Neural cell (in vitro differentiated cells): ENCODE measurements around the gene MGAT5B. TPM values are rescaled to one million over a fixed set of nuclear protein-coding genes. Genes with fewer than 3 reads are reported as not detected.

Experiments
- H2AFZ ChIP-seq: fragments of 200-600, 300-800 bp; sonication (generic), shearing (Covaris generic); 2 replicates; pipeline ENCODE4 v1.6.0; 2014; ENCODE audit warnings: low read depth, mild to moderate bottlenecking, antibody characterized with exemption, low read length, moderate library complexity
- H3F3A ChIP-seq: fragments of 200-600 bp; shearing (Covaris generic); 2 replicates; pipeline ENCODE4 v1.6.1; 2016; ENCODE audit warnings: mild to moderate bottlenecking, moderate library complexity, mixed read lengths, antibody characterized with exemption, low read length; ENCODE audit not compliant: insufficient read depth, poor library complexity, severe bottlenecking
- H3K27ac ChIP-seq: fragments of 200-600, 300-800 bp; sonication (generic), shearing (Covaris generic); 2 replicates; pipeline ENCODE4 v1.5.1; 2014; ENCODE audit warnings: mild to moderate bottlenecking, low read length, moderate library complexity
- H3K27me3 ChIP-seq: fragments of 300-800, 200-600 bp; sonication (generic), shearing (Covaris generic); 2 replicates; pipeline ENCODE4 v1.6.0; 2014; ENCODE audit warnings: mild to moderate bottlenecking, low read depth, low read length, moderate library complexity; ENCODE audit not compliant: insufficient read depth
- H3K36me3 ChIP-seq: fragments of 300-800, 200-600 bp; sonication (generic), shearing (Covaris generic); 2 replicates; pipeline ENCODE4 v1.5.1; 2014; ENCODE audit warnings: mild to moderate bottlenecking, antibody characterized with exemption, low read length, moderate library complexity; ENCODE audit not compliant: insufficient read depth
- H3K4me2 ChIP-seq: fragments of 300-800, 200-600 bp; sonication (generic), shearing (Covaris generic); 2 replicates; pipeline ENCODE4 v1.6.0; 2014; ENCODE audit warnings: mild to moderate bottlenecking, low read length
- H3K4me3 ChIP-seq: fragments of 300-800, 200-600 bp; sonication (generic), shearing (Covaris generic); 2 replicates; pipeline ENCODE4 v1.5.1; 2014; ENCODE audit warnings: mild to moderate bottlenecking, low read length, moderate library complexity
- H3K79me2 ChIP-seq: fragments of 200-600 bp; shearing (Covaris generic); replicated peaks from 2 replicates; pipeline ENCODE4 v1.6.0; 2014; ENCODE audit warnings: mild to moderate bottlenecking, low read length, moderate library complexity; ENCODE audit not compliant: insufficient read depth
- H3K9ac ChIP-seq: fragments of 300-800, 200-600 bp; sonication (generic), shearing (Covaris generic); 2 replicates; pipeline ENCODE4 v1.6.1; 2016; ENCODE audit warnings: mild to moderate bottlenecking, low read length, mixed read lengths
- H3K9me2 ChIP-seq: fragments of 200-600 bp; shearing (Covaris generic); 2 replicates; pipeline ENCODE4 v1.6.1; 2016; ENCODE audit warnings: mild to moderate bottlenecking, low read length, mixed read lengths; ENCODE audit not compliant: insufficient read depth
- H3K9me3 ChIP-seq: fragments of 200-600, 300-800 bp; sonication (generic), shearing (Covaris generic); 2 replicates; pipeline ENCODE4 v1.6.1; 2016; ENCODE audit warnings: mild to moderate bottlenecking, mixed run types, low read length, moderate library complexity, mixed read lengths
- H4K20me1 ChIP-seq: fragments of 200-600 bp; shearing (Covaris generic); 2 replicates; pipeline ENCODE4 v1.6.1; 2016; ENCODE audit warnings: mild to moderate bottlenecking, mixed run types; ENCODE audit not compliant: insufficient read depth
- EP300 ChIP-seq: fragments of 450-650 bp; conservative IDR thresholded peaks from 2 replicates; pipeline ENCODE4 v1.6.1; 2014; ENCODE audit warnings: antibody characterized with exemption, mild to moderate bottlenecking, moderate library complexity; ENCODE audit not compliant: poor library complexity, severe bottlenecking
- EZH2 ChIP-seq: fragments of 200-600, 300-800 bp; shearing (Covaris generic), sonication (generic); IDR thresholded peaks from 2 replicates; pipeline ENCODE4 v1.6.1; 2014; ENCODE audit warnings: antibody characterized with exemption, low read length, borderline replicate concordance, mild to moderate bottlenecking; ENCODE audit not compliant: insufficient read depth, poor library complexity, severe bottlenecking
- MXI1 ChIP-seq: fragments of 450-650 bp; conservative IDR thresholded peaks from 2 replicates; pipeline ENCODE4 v1.6.1; 2014; ENCODE audit warnings: antibody characterized with exemption, mild to moderate bottlenecking; ENCODE audit not compliant: poor library complexity, severe bottlenecking
- POLR2AphosphoS5 ChIP-seq: IDR thresholded peaks from 2 replicates; pipeline ENCODE4 v1.6.1; 2012
- RAD21 ChIP-seq: fragments of 450-650 bp; conservative IDR thresholded peaks from 2 replicates; pipeline ENCODE4 v1.6.1; 2014; ENCODE audit warnings: antibody characterized with exemption, mild to moderate bottlenecking, moderate library complexity
- SMC3 ChIP-seq: fragments of 450-650 bp; conservative IDR thresholded peaks from 2 replicates; pipeline ENCODE4 v1.6.1; 2014; ENCODE audit warnings: antibody characterized with exemption, mild to moderate bottlenecking, moderate library complexity; ENCODE audit not compliant: poor library complexity
- TAF1 ChIP-seq: IDR thresholded peaks from 2 replicates; pipeline ENCODE4 v1.6.1; 2012; ENCODE audit warnings: low read depth
- polyA plus RNA-seq: library from polyadenylated mRNA; depleted of rRNA; stranded (reverse); fragments of >200 nt; gene quantifications from 2 replicates; pipeline ENCODE4 v1.2.3, GENCODE V29; 2014
- TF ChIP-seq, protein P1 (sequence below): IDR thresholded peaks from 2 replicates; pipeline ENCODE4 v1.6.1; 2012; ENCODE audit warnings: borderline replicate concordance
- TF ChIP-seq, protein P2 (sequence below): fragments of 450-650 bp; IDR thresholded peaks from 2 replicates; pipeline ENCODE4 v1.5.1; 2014; ENCODE audit warnings: antibody characterized with exemption, mild to moderate bottlenecking, moderate library complexity; ENCODE audit not compliant: poor library complexity, severe bottlenecking

Gene MGAT5B
- polyA plus RNA-seq, 1 donor from 2014 or later, result 8.8 TPM

DNA sequence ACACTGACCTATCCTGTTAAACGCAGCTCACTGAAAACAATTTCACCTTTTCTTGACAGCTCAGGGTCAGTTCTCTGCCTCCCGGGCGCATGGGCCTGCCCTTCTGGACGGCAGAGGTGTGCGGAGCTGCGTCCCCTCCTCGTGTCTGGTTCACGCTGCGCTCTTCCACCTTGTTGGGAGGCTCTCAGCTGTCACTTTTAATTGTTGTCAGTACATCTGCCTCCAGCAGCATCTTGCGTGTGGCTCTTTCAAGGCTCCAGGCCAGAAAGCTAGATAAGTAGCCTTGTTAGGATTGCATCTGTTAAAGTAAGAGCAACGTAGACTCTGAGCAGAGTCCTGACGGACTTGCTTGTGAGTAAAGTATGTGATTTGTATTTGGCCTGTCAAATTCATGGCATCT, 59.4 kb downstream of the MGAT5B start:
- Histone ChIP-seq H3K9me3 (no peaks in the 10 kb centered on the region), H3K4me2 (no peak overlapping the region), H3K9me2 (no peaks in the 10 kb centered on the region), H3K27ac (no peak overlapping the region), H3K27me3 (no peaks in the 10 kb centered on the region), H3K4me3 (no peak overlapping the region), H3K9ac (no peak overlapping the region), H4K20me1 (no peaks in the 10 kb centered on the region), H2AFZ (no peak overlapping the region), H3F3A (no peaks in the 10 kb centered on the region), H3K79me2 (no peaks in the 10 kb centered on the region), H3K36me3 (no peaks in the 10 kb centered on the region)
- no peak for TF ChIP-seq MXI1
- TF ChIP-seq EP300, result no peak
- no peak for TF ChIP-seq TAF1
- TF ChIP-seq, protein P1, sequence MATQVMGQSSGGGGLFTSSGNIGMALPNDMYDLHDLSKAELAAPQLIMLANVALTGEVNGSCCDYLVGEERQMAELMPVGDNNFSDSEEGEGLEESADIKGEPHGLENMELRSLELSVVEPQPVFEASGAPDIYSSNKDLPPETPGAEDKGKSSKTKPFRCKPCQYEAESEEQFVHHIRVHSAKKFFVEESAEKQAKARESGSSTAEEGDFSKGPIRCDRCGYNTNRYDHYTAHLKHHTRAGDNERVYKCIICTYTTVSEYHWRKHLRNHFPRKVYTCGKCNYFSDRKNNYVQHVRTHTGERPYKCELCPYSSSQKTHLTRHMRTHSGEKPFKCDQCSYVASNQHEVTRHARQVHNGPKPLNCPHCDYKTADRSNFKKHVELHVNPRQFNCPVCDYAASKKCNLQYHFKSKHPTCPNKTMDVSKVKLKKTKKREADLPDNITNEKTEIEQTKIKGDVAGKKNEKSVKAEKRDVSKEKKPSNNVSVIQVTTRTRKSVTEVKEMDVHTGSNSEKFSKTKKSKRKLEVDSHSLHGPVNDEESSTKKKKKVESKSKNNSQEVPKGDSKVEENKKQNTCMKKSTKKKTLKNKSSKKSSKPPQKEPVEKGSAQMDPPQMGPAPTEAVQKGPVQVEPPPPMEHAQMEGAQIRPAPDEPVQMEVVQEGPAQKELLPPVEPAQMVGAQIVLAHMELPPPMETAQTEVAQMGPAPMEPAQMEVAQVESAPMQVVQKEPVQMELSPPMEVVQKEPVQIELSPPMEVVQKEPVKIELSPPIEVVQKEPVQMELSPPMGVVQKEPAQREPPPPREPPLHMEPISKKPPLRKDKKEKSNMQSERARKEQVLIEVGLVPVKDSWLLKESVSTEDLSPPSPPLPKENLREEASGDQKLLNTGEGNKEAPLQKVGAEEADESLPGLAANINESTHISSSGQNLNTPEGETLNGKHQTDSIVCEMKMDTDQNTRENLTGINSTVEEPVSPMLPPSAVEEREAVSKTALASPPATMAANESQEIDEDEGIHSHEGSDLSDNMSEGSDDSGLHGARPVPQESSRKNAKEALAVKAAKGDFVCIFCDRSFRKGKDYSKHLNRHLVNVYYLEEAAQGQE, result no peak
- TF ChIP-seq, protein P2, sequence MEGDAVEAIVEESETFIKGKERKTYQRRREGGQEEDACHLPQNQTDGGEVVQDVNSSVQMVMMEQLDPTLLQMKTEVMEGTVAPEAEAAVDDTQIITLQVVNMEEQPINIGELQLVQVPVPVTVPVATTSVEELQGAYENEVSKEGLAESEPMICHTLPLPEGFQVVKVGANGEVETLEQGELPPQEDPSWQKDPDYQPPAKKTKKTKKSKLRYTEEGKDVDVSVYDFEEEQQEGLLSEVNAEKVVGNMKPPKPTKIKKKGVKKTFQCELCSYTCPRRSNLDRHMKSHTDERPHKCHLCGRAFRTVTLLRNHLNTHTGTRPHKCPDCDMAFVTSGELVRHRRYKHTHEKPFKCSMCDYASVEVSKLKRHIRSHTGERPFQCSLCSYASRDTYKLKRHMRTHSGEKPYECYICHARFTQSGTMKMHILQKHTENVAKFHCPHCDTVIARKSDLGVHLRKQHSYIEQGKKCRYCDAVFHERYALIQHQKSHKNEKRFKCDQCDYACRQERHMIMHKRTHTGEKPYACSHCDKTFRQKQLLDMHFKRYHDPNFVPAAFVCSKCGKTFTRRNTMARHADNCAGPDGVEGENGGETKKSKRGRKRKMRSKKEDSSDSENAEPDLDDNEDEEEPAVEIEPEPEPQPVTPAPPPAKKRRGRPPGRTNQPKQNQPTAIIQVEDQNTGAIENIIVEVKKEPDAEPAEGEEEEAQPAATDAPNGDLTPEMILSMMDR, result no peak
- no peak for TF ChIP-seq SMC3
- TF ChIP-seq POLR2AphosphoS5, result no peak
- TF ChIP-seq RAD21, result no peak
- TF ChIP-seq EZH2, result no peak

DNA sequence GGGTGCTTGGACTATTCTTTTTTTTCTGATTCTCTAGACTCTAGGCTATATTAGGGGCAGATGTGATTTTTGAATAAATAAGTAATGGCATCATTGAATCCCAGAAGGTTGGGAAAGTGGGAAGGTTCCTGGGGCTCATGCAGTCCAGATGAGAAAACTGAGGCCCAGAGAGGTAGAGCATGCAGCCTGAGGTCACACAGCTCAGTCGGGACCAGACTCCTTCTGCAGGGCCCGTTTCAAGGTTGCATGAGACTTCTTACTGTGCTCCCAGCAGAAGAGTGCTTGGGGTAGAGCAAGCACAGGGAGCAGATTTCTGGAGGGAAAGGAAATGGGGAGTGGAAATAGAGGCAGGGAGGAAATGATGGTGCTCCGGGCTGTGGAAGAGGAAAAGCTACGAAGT, 59.8 kb downstream of the MGAT5B start:
- no peaks in the 10 kb centered on the region for H3F3A ChIP-seq
- no peak overlapping the region for H3K4me2 ChIP-seq
- H3K9me2 ChIP-seq, result no peaks in the 10 kb centered on the region
- H3K27ac ChIP-seq, result no peak overlapping the region
- H3K9me3 ChIP-seq, result no peaks in the 10 kb centered on the region
- no peaks in the 10 kb centered on the region for H3K36me3 ChIP-seq
- no peak overlapping the region for H3K4me3 ChIP-seq
- no peak overlapping the region for H2AFZ ChIP-seq
- H3K27me3 ChIP-seq, result no peaks in the 10 kb centered on the region
- TF ChIP-seq, protein P2, result no peak
- TF ChIP-seq, protein P1, result no peak
- TF ChIP-seq EP300, result no peak
- TF ChIP-seq SMC3, result no peak
- no peak for TF ChIP-seq EZH2
- TF ChIP-seq RAD21, result no peak
- TF ChIP-seq MXI1, result no peak
- TF ChIP-seq TAF1, result no peak
- TF ChIP-seq POLR2AphosphoS5, result no peak
- H4K20me1 ChIP-seq, result no peaks in the 10 kb centered on the region
- no peaks in the 10 kb centered on the region for H3K79me2 ChIP-seq
- H3K9ac ChIP-seq, result no peak overlapping the region
